ENCODE measurements around the gene ATP5PD.
A peak's percentile ranks its signal among the peaks of the same experiment; 100 is the strongest.

ATP5PD gene

DNA sequence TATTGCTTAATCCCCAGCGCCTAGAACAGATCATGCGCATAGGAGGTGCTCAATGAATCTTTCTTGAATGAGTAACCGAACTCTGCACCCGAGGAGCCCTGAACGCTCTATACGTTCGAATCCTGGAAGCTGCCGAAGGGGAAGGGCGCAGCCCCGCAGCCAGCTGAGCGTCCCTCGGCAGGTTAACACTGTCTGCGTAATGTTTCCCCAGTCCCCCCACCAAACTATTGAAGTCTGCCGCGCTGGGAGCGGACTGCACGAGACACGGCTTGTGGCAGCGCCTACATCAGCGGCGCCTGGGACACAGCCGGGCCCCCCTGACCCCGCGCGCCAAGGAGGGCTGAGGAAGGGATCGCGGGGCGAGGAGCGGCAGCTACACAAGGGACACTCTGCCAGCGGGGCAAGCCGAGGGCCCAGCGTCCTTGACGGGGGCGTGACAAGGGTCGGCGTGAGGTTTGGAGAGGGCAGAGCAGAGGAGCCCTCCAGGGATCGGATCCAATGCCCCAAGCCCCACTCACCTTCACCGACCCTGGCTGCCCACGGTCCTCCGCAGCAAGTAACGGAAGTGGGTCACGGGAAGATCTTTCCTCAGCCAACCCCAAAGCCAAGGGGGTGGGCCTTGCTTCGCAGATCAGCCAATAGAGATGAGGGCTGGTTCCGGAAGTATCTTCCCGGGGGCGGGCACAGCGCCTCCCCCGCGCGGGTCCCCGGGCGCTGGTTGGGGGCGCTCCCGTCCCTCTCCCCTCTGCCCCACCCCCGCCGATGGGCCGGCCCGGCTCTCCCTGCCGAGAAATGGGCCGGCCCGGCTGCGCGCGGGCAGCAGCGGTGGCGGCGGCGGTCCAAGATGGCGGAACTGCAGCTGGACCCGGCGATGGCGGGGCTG, at the start of gene ATP5PD, which contains the start of gene KCTD2:
Gene ATP5PD, minus strand, starts transcription at position 563 of the 883 bp plus-strand sequence. CDS start 4,319 bp downstream, outside the sequence.
Gene KCTD2, plus strand, starts transcription at position 819 of the 883 bp plus-strand sequence. Its CDS starts 26 bp downstream, at position 845.
- H3K9me3 ChIP-seq: no peaks in the 10 kb centered on the region
- TF ChIP-seq, protein P1, sequence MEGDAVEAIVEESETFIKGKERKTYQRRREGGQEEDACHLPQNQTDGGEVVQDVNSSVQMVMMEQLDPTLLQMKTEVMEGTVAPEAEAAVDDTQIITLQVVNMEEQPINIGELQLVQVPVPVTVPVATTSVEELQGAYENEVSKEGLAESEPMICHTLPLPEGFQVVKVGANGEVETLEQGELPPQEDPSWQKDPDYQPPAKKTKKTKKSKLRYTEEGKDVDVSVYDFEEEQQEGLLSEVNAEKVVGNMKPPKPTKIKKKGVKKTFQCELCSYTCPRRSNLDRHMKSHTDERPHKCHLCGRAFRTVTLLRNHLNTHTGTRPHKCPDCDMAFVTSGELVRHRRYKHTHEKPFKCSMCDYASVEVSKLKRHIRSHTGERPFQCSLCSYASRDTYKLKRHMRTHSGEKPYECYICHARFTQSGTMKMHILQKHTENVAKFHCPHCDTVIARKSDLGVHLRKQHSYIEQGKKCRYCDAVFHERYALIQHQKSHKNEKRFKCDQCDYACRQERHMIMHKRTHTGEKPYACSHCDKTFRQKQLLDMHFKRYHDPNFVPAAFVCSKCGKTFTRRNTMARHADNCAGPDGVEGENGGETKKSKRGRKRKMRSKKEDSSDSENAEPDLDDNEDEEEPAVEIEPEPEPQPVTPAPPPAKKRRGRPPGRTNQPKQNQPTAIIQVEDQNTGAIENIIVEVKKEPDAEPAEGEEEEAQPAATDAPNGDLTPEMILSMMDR (IDR thresholded peaks at IDR 0.05): no peak
- peak within 1 kb of the TSS; percentile 86 to 97 for H3K4me3 ChIP-seq (ENCODE audit: low read depth in 1 of 2, low read length in 1 of 2)
- peaks cover 19 to 23% of the 10 kb centered on the region in 2 experiments for H3K4me1 ChIP-seq (ENCODE audit: control insufficient read depth in 1 of 2, insufficient read depth in 1 of 2, low read depth in 1 of 2, low read length in 1 of 2)
- H3K27me3 ChIP-seq: no peaks in the 10 kb centered on the region
- peak within 1 kb of the TSS; percentile 85 for H3K27ac ChIP-seq
- H3K36me3 ChIP-seq: peaks cover 30% of the 10 kb centered on the region

DNA sequence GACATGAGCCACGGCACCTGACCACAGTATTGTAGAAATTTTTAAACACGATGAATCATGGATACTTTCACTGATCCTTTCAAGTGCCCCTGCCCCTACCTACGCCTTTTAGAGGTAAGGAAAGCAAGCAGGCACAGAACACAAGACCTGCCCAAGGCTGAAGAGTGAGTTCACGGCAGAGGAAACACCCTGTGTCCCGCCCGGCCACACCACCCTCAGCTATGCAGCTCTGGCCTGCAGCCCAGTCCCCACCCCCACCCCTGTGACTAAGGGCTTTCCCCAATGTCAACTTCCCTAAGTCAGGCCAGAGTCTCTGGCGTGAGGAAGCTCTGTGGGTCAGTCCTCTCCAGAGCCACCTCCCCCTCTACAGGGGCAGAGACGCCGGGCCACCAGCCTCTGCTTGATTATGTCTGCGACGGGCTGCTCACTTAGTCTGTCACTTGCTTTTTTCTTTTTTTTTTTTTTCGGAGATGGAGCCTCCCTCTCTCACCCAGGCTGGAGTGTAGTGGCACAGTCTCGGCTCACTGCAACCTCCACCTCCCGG, 49.4 kb upstream of the ATP5PD start:
- peak overlapping the region; percentile 98 for H3K27ac ChIP-seq

DNA sequence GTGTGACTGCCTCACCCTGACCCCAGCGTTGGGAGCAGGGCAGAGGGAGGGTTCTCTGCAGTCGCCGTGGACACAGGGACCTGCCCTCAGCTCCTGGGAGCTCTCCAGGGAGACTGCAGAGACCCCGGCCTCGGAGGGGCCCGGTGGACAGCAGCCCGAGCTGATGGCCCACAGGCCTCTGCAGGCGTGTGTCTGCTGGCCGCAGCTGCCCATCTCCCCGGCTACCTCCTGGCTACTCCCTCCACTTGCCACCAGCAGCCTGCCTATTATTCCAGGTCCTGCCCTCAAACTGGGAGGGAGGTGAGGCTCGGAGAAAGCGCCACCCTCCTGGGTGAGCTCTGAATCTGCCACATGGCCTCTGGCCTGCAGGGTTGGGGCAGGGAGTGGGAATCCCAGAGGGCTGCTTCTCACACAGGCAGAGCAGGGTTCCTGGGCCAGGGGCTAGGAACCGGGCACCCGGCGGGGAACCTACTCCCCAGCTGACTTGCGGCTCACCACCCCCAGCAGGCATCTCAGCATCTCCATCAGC, 48.2 kb upstream of the ATP5PD start:
- H3K4me1 ChIP-seq (ENCODE audit: control insufficient read depth in 1 of 2, insufficient read depth in 1 of 2, low read depth in 1 of 2, low read length in 1 of 2): peaks cover 68 to 73% of the 10 kb centered on the region in 2 experiments
- H3K36me3 ChIP-seq: peaks cover 37% of the 10 kb centered on the region

More for the DNA sequence above, 49.4 kb upstream of the ATP5PD start:
- Histone ChIP-seq H3K27me3 (no peaks in the 10 kb centered on the region), H3K36me3 (peaks cover 48% of the 10 kb centered on the region), H3K4me1 (ENCODE audit: control insufficient read depth in 1 of 2, insufficient read depth in 1 of 2, low read depth in 1 of 2, low read length in 1 of 2) (peaks cover 57 to 61% of the 10 kb centered on the region in 2 experiments), H3K4me3 (ENCODE audit: low read depth in 1 of 2, low read length in 1 of 2) (peak overlapping the region; percentile 39 to 47), H3K9me3 (no peaks in the 10 kb centered on the region)
- TF ChIP-seq, protein P1 (IDR thresholded peaks at IDR 0.05): peak; percentile 29

DNA sequence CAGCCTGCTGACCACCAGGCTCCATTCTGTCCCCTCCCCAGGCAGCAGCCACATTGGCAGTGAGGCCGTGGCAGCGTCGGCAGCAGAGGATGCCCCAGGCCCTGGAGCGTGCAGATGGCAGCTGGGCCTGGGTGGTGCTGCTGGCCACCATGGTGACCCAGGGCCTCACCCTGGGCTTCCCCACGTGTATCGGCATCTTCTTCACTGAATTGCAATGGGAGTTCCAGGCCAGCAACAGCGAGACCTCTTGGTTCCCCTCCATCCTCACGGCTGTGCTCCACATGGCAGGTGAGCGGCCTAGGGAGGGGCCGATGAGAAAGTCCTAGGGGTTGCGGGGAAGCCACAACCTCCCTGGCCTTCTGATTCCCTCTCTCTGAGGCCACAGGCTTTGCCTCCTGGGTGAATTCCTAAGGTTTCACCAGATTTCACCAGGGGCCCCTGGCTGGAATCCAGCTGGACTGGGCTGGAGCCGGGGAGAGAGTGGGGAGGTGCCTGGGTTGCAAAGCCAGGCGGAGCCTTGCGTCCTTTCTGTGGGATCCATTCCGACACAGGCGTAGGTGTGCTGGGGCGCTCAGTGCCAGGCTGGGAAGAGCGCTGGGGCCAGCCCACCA, 46.9 kb upstream of the ATP5PD start:
- H3K27ac ChIP-seq: peak overlapping the region; percentile 98
- H3K36me3 ChIP-seq: peaks cover 24% of the 10 kb centered on the region
- no peaks in the 10 kb centered on the region for H3K9me3 ChIP-seq
- peak overlapping the region in 1 of 2 experiments; percentile 42 for H3K4me3 ChIP-seq (ENCODE audit: low read depth in 1 of 2, low read length in 1 of 2)
- no peaks in the 10 kb centered on the region for H3K27me3 ChIP-seq
- peaks cover 81 to 85% of the 10 kb centered on the region in 2 experiments for H3K4me1 ChIP-seq (ENCODE audit: control insufficient read depth in 1 of 2, insufficient read depth in 1 of 2, low read depth in 1 of 2, low read length in 1 of 2)
- TF ChIP-seq, protein P1 (IDR thresholded peaks at IDR 0.05): no peak

More for the DNA sequence above, 48.2 kb upstream of the ATP5PD start:
- no peaks in the 10 kb centered on the region for H3K9me3 ChIP-seq
- H3K4me3 ChIP-seq (ENCODE audit: low read depth in 1 of 2, low read length in 1 of 2): peak overlapping the region in 1 of 2 experiments; percentile 39
- H3K27ac ChIP-seq: peak overlapping the region; percentile 98
- no peaks in the 10 kb centered on the region for H3K27me3 ChIP-seq
- TF ChIP-seq, protein P1 (IDR thresholded peaks at IDR 0.05): no peak

DNA sequence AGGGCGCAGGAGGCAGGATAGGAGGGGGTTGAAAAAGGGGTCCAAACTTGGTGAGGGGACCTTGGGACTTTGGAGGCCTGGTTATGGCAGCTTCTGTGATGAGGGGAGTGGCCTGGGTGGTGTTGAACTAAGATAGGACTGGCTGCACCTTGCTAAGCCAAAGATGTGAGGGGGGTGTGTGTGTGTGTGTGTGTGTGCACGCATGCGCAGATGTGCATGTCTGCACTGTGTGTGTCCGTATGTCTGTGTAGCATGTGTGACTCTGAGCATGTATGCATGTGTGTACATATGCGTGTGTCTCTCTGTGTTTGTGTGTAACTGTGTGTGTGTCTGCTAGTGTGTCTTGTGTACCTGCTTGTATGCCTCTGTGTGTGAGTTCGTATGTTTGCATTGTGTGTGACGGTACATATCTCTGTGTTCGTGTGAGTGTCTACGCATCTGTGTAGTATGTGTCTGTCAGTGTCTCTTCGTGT, 45.1 kb upstream of the ATP5PD start:
- Histone ChIP-seq H3K36me3 (peaks cover 8% of the 10 kb centered on the region), H3K4me3 (ENCODE audit: low read depth in 1 of 2, low read length in 1 of 2) (peak overlapping the region in 1 of 2 experiments; percentile 42), H3K27ac (peak overlapping the region; percentile 98), H3K27me3 (no peaks in the 10 kb centered on the region), H3K9me3 (no peaks in the 10 kb centered on the region), H3K4me1 (ENCODE audit: control insufficient read depth in 1 of 2, insufficient read depth in 1 of 2, low read depth in 1 of 2, low read length in 1 of 2) (peaks cover 86 to 94% of the 10 kb centered on the region in 2 experiments)
- TF ChIP-seq, protein P1 (IDR thresholded peaks at IDR 0.05): no peak

Data from neutrophil (primary cell).